ENCODE results near the gene PRKCH.

GRCh38 chr14:61479746-61480502 is 158.5 kb downstream of the PRKCH start:
- TF ChIP-seq CTCF (conservative IDR thresholded peaks at IDR 0.05; ENCODE audit: low read length) (no peak), EZH2phosphoT487 (IDR thresholded peaks at IDR 0.05; ENCODE audit: borderline replicate concordance, low read depth, low read length) (no peak)
